Prostate gland (tissue), 2 donors: ENCODE measurements around the gene UNC5A. TPM values are rescaled to one million over a fixed set of nuclear protein-coding genes. Genes with fewer than 3 reads are reported as not detected.

Experiments used
- DNase-seq: peaks from one replicate; pipeline ENCODE4 v3.0.0-alpha.2; 2019; ENCODE audit warnings: low spot score
- H3K27ac ChIP-seq, 2 donors: fragments of 200-600 bp; sonication (generic); 2 replicates each; pipeline ENCODE4 v1.5.1; 2017 to 2019
- H3K27me3 ChIP-seq: fragments of 200-600 bp; sonication (generic); replicated peaks from 2 replicates; pipeline ENCODE4 v1.5.1; 2019; ENCODE audit not compliant: insufficient read depth
- H3K36me3 ChIP-seq, 2 donors: fragments of 200-600 bp; sonication (generic); 1 replicate in 1 of 2; 2 replicates in 1 of 2; pipeline versions ENCODE4 v1.5.1 to v1.8.1; 2017 to 2019
- H3K4me1 ChIP-seq: fragments of 200-600 bp; sonication (generic); replicated peaks from 2 replicates; pipeline ENCODE4 v1.5.1; 2019
- H3K4me3 ChIP-seq, 2 donors: fragments of 200-600 bp; sonication (generic); 2 replicates each; pipeline ENCODE4 v1.5.1; 2017 to 2019
- H3K9me3 ChIP-seq: fragments of 200-600 bp; sonication (generic); 2 replicates; pipeline ENCODE4 v1.5.1; 2017
- POLR2A ChIP-seq: fragments of 450-650 bp; IDR thresholded peaks from one replicate; pipeline ENCODE4 v1.6.1; 2016; ENCODE audit warnings: antibody characterized with exemption, mild to moderate bottlenecking
- POLR2AphosphoS5 ChIP-seq: sonication (generic); formaldehyde crosslinking; IDR thresholded peaks from one replicate; pipeline ENCODE4 v1.6.1; 2017; ENCODE audit warnings: antibody characterized with exemption
- WGBS: methylation state at CpG from one replicate; pipeline ENCODE4 v1.1.5; 2018; 5-methylcytosine and 5-hydroxymethylcytosine counted together
- intact Hi-C: fragments of 100-400 bp; cut with DNase I; formaldehyde crosslinking; loops from one replicate; pipeline ENCODE4 v1.14.2; 2022
- total RNA-seq, 2 donors: library from RNA; depleted of rRNA; stranded (reverse); fragments of >200 nt; gene quantifications; one replicate each; pipeline ENCODE4 v1.1.0, GENCODE V29; 2016
- TF ChIP-seq, protein P1 (sequence below), 4 experiments: fragments of 200-600 bp in 2 of 4; fragments of 450-650 bp in 2 of 4; sonication (generic) in 2 of 4; IDR thresholded peaks; 1 replicate in 3 of 4; 2 replicates in 1 of 4; pipeline ENCODE4 v1.5.1; 2016 to 2019; ENCODE audit warnings: antibody characterized with exemption in 4 of 4, mild to moderate bottlenecking in 2 of 4, moderate library complexity in 2 of 4

The UNC5A gene
- total RNA-seq, 2 donors from 2014 or later: 0.18 to 1.5 TPM

DNA sequence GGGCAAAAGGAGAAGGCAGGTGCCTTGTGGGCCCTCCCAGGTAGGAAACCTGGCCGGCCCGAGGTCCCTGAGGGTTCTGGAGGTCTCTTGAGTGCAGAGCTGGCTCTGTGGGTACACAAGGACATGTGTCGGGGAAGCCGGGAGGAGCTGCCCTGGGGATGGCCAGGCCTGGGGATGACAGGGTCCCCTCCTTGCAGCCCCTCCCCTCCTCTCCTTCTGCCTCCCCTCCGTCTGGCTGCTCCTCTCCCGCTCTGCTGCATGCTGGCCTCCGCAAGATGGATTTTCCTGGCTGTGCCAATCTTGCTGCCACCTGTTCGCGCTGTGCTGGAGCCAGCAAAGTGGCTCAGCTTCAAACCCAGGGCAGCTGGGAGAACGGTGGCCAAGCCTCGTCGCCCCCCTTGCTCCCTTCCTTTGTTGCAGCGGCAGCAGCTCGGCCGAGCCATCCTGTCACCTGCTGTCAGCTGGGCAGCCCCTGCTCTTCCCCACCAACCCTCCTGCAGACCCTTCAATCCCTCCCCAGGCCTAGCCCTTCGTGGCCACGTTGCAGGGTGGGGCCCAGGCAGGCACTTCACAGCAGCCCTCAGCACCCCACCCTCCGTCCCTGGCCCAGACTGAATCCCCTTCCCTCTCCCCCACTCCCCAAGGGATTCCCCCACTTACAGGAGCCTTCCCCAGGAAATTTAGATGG is 17.6 kb upstream of the UNC5A start:
- TF ChIP-seq, protein P1, sequence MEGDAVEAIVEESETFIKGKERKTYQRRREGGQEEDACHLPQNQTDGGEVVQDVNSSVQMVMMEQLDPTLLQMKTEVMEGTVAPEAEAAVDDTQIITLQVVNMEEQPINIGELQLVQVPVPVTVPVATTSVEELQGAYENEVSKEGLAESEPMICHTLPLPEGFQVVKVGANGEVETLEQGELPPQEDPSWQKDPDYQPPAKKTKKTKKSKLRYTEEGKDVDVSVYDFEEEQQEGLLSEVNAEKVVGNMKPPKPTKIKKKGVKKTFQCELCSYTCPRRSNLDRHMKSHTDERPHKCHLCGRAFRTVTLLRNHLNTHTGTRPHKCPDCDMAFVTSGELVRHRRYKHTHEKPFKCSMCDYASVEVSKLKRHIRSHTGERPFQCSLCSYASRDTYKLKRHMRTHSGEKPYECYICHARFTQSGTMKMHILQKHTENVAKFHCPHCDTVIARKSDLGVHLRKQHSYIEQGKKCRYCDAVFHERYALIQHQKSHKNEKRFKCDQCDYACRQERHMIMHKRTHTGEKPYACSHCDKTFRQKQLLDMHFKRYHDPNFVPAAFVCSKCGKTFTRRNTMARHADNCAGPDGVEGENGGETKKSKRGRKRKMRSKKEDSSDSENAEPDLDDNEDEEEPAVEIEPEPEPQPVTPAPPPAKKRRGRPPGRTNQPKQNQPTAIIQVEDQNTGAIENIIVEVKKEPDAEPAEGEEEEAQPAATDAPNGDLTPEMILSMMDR (IDR thresholded peaks at IDR 0.05): no peak
- TF ChIP-seq POLR2A (no peak), POLR2AphosphoS5 (no peak)
- intact Hi-C loops: no loop called here
- Histone ChIP-seq H3K4me1 (no peaks in the 10 kb centered on the region), H3K9me3 (no peaks in the 10 kb centered on the region), H3K27me3 (peaks cover 35% of the 10 kb centered on the region), H3K27ac (no peak overlapping the region), H3K36me3 (no peaks in the 10 kb centered on the region), H3K4me3 (no peak overlapping the region)
- no peak for DNase-seq
- WGBS: 53% methylated on average over 18 of the region's 18 CpGs

DNA sequence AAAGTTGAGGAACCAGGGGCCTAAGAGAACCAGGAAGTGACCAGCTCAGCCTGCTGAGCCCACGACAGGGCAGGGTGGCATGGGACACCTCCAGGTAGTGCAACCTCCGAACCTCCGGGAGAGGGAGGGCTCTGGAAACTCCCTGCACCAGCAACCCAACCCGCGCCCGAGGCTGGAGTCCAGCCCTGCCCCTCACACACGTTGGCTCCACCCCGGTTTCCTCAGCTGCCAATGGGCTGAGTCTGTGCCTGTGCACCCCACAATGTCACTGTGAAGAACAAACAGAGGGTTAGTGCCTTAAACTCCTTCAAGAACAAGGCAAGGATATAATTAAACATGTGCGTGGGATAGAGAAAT is 17.0 kb upstream of the UNC5A start:
- Histone ChIP-seq H3K4me1 (no peaks in the 10 kb centered on the region), H3K27ac (no peak overlapping the region), H3K36me3 (no peaks in the 10 kb centered on the region), H3K27me3 (peaks cover 35% of the 10 kb centered on the region), H3K4me3 (no peak overlapping the region), H3K9me3 (no peaks in the 10 kb centered on the region)
- no peak for DNase-seq
- TF ChIP-seq POLR2A (no peak), POLR2AphosphoS5 (no peak)
- TF ChIP-seq, protein P1 (IDR thresholded peaks at IDR 0.05): no peak
- intact Hi-C loops: no loop called here
- whole genome bisulfite sequencing: 12% methylated on average over 9 of the region's 9 CpGs

DNA sequence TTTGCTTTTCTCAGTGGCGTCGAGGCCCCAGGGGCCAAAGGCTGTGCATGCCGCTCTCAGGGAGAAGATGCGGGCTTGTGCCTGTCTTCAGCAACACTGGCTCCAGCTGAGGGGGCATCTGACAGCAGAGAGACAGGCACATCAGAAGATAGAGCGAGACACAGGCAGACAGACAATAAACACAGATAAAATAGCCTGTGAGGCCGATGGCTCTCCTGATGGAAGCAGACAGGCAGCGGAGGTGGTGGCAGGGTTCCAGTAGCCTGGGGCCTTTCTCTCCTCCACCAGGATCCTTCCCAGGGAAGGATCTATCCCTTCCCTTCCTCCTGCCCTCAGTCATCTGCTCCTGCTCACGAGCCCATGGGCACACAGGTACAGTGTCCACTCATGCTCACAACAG is 16.6 kb upstream of the UNC5A start:
- H3K4me1 ChIP-seq: no peaks in the 10 kb centered on the region
- H3K27ac ChIP-seq: no peak overlapping the region
- H3K27me3 ChIP-seq: peaks cover 35% of the 10 kb centered on the region
- whole genome bisulfite sequencing: 19% methylated on average over 8 of the region's 8 CpGs
- H3K4me3 ChIP-seq: no peak overlapping the region
- no peaks in the 10 kb centered on the region for H3K36me3 ChIP-seq
- intact Hi-C loops: no loop called here
- H3K9me3 ChIP-seq: no peaks in the 10 kb centered on the region
- no peak for DNase-seq
- no peak for TF ChIP-seq POLR2A
- TF ChIP-seq, protein P1 (IDR thresholded peaks at IDR 0.05): no peak
- no peak for TF ChIP-seq POLR2AphosphoS5

DNA sequence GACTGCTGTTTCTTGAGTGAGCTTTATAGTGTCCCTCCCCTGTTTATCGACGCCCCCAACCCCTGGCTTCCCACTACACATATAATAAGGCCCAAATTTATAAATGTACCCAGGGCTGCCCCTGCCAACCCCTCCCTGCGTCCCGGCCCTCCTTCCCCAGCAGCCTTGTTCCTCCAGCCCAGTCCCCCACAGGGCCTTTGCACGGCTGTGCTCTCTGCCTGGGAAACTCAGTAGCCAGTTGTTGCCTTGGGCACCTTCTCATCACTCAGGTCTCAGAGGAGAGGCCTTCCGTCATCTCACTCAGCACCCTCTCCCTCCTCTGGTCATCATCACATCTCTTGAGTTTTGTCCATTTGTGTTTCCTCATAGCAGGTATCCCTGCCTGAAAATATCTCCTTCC is 15.8 kb upstream of the UNC5A start:
- no peak overlapping the region for H3K27ac ChIP-seq
- no peaks in the 10 kb centered on the region for H3K9me3 ChIP-seq
- WGBS: 89% methylated on average over 6 of the region's 6 CpGs
- DNase-seq: no peak
- no peaks in the 10 kb centered on the region for H3K4me1 ChIP-seq
- peaks cover 31% of the 10 kb centered on the region for H3K27me3 ChIP-seq
- H3K36me3 ChIP-seq: no peaks in the 10 kb centered on the region
- H3K4me3 ChIP-seq: no peak overlapping the region
- intact Hi-C loops: no loop called here
- no peak for TF ChIP-seq POLR2A
- TF ChIP-seq, protein P1 (IDR thresholded peaks at IDR 0.05): no peak

DNA sequence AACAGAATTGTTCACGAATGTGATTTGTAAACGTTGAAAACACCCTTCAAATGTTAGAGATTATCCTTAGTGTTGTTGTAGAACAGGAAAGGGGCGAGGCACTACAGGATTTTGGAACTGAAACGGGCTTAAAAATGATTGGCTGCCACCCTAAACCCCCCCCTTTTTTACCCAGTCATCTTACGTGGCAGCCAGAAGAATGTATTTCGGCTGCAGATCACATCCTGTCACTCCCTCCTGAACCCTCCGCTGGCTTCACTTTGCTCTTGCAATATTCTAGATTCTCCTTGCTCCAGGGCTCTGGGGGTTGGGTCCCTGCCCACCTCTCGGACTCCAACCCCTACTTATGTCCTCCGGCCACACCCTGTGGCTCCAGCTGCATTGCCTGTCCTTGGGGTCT is 13.9 kb upstream of the UNC5A start:
- DNase-seq: no peak
- no peaks in the 10 kb centered on the region for H3K4me1 ChIP-seq
- no peaks in the 10 kb centered on the region for H3K9me3 ChIP-seq
- H3K4me3 ChIP-seq: no peak overlapping the region
- TF ChIP-seq, protein P1 (IDR thresholded peaks at IDR 0.05): no peak
- no peak for TF ChIP-seq POLR2A
- TF ChIP-seq POLR2AphosphoS5: no peak
- no peaks in the 10 kb centered on the region for H3K36me3 ChIP-seq
- 32% methylated on average over 9 of the region's 9 CpGs for WGBS
- peaks cover 27% of the 10 kb centered on the region for H3K27me3 ChIP-seq
- no peak overlapping the region for H3K27ac ChIP-seq
- intact Hi-C loops: no loop called here
